ENCODE results near the gene CEP250.

The CEP250 gene

GRCh38 chr20:35525639-35526038 lies 70.2 kb downstream of the CEP250 start:
- no peak overlapping the region for H2BK120ac ChIP-seq (ENCODE audit: low read depth, low read length)

GRCh38 chr20:35527122-35527769 lies 71.8 kb downstream of the CEP250 start:
- Histone ChIP-seq H3K4me1 (ENCODE audit: control insufficient read depth, low read depth, low read length) (no peaks in the 10 kb centered on the region), H2BK5ac (ENCODE audit: low read length) (no peak overlapping the region), H3K23ac (ENCODE audit: low read length) (no peak overlapping the region), H3K4me3 (ENCODE audit: low read length) (no peak overlapping the region), H2BK120ac (ENCODE audit: low read depth, low read length) (no peak overlapping the region), H3K36me3 (ENCODE audit: control insufficient read depth, insufficient read depth, low read length) (no peaks in the 10 kb centered on the region), H4K5ac (ENCODE audit: low read length) (no peak overlapping the region), H2BK15ac (replicated peaks; ENCODE audit: low read depth) (no peak overlapping the region), H3K79me1 (ENCODE audit: low read length) (no peaks in the 10 kb centered on the region), H3K79me2 (ENCODE audit: control insufficient read depth, insufficient read depth, low read length) (no peaks in the 10 kb centered on the region), H3K18ac (ENCODE audit: low read length) (no peak overlapping the region), H3K27me3 (ENCODE audit: insufficient read depth, low read length, poor library complexity) (no peaks in the 10 kb centered on the region), H3K4ac (ENCODE audit: low read depth, low read length) (no peak overlapping the region), H3K27ac (ENCODE audit: low read depth, low read length) (no peak overlapping the region), H3K56ac (ENCODE audit: low read length) (no peak overlapping the region), H2AK5ac (ENCODE audit: low read length) (no peak overlapping the region), H3K9ac (ENCODE audit: low read length) (no peak overlapping the region), H4K8ac (ENCODE audit: low read depth, low read length) (no peak overlapping the region), H3K4me2 (ENCODE audit: low read length) (no peak overlapping the region)
- no peak for DNase-seq
- no CpG with 5 or more reads among the region's 12 CpGs for WGBS (ENCODE audit: extremely low coverage, insufficient coverage, low lambda C conversion rate)

More at GRCh38 chr20:35525639-35526038, 70.2 kb downstream of the CEP250 start:
- Histone ChIP-seq H3K9ac (ENCODE audit: low read length) (no peak overlapping the region), H3K79me1 (ENCODE audit: low read length) (no peaks in the 10 kb centered on the region), H3K27me3 (ENCODE audit: insufficient read depth, low read length, poor library complexity) (no peaks in the 10 kb centered on the region), H3K4ac (ENCODE audit: low read depth, low read length) (no peak overlapping the region), H3K4me3 (ENCODE audit: low read length) (no peak overlapping the region), H4K8ac (ENCODE audit: low read depth, low read length) (no peak overlapping the region), H3K79me2 (ENCODE audit: control insufficient read depth, insufficient read depth, low read length) (no peaks in the 10 kb centered on the region), H2BK5ac (ENCODE audit: low read length) (no peak overlapping the region), H3K27ac (ENCODE audit: low read depth, low read length) (no peak overlapping the region), H3K23ac (ENCODE audit: low read length) (no peak overlapping the region), H3K18ac (ENCODE audit: low read length) (no peak overlapping the region), H3K36me3 (ENCODE audit: control insufficient read depth, insufficient read depth, low read length) (no peaks in the 10 kb centered on the region), H3K4me1 (ENCODE audit: control insufficient read depth, low read depth, low read length) (no peaks in the 10 kb centered on the region), H4K5ac (ENCODE audit: low read length) (no peak overlapping the region), H2BK15ac (replicated peaks; ENCODE audit: low read depth) (no peak overlapping the region), H3K4me2 (ENCODE audit: low read length) (no peak overlapping the region), H2AK5ac (ENCODE audit: low read length) (no peak overlapping the region), H3K56ac (ENCODE audit: low read length) (no peak overlapping the region)
- no CpG with 5 or more reads among the region's 1 CpG for WGBS (ENCODE audit: extremely low coverage, insufficient coverage, low lambda C conversion rate)
- DNase-seq: no peak

- Histone ChIP-seq H3K79me2 (ENCODE audit: control insufficient read depth, insufficient read depth, low read length) (no peaks in the 10 kb centered on the region), H2BK15ac (replicated peaks; ENCODE audit: low read depth) (no peak within 1 kb of the TSS), H3K18ac (ENCODE audit: low read length) (no peak within 1 kb of the TSS), H3K79me1 (ENCODE audit: low read length) (no peaks in the 10 kb centered on the region), H4K8ac (ENCODE audit: low read depth, low read length) (no peak within 1 kb of the TSS), H3K23ac (ENCODE audit: low read length) (no peak within 1 kb of the TSS), H3K56ac (ENCODE audit: low read length) (no peak within 1 kb of the TSS), H3K4me3 (ENCODE audit: low read length) (no peak within 1 kb of the TSS), H3K27me3 (ENCODE audit: insufficient read depth, low read length, poor library complexity) (no peaks in the 10 kb centered on the region), H3K4ac (ENCODE audit: low read depth, low read length) (no peak within 1 kb of the TSS), H3K4me2 (ENCODE audit: low read length) (no peak within 1 kb of the TSS), H3K36me3 (ENCODE audit: control insufficient read depth, insufficient read depth, low read length) (no peaks in the 10 kb centered on the region), H2AK5ac (ENCODE audit: low read length) (no peak within 1 kb of the TSS), H2BK5ac (ENCODE audit: low read length) (no peak within 1 kb of the TSS), H3K9ac (ENCODE audit: low read length) (no peak within 1 kb of the TSS), H4K5ac (ENCODE audit: low read length) (no peak within 1 kb of the TSS), H2BK120ac (ENCODE audit: low read depth, low read length) (no peak within 1 kb of the TSS), H3K4me1 (ENCODE audit: control insufficient read depth, low read depth, low read length) (no peaks in the 10 kb centered on the region), H3K27ac (ENCODE audit: low read depth, low read length) (no peak within 1 kb of the TSS)
- no peak for DNase-seq
- no CpG with 5 or more reads among the region's 2 CpGs for WGBS (ENCODE audit: extremely low coverage, insufficient coverage, low lambda C conversion rate)
These were observed 74.2 kb downstream of the CEP250 start, which contains the start of gene C20orf173 for GRCh38 chr20:35529552-35529951. Gene C20orf173, minus strand, starts transcription at chr20:35529652. Its CDS starts 279 bp downstream, at chr20:35529373.

DNA sequence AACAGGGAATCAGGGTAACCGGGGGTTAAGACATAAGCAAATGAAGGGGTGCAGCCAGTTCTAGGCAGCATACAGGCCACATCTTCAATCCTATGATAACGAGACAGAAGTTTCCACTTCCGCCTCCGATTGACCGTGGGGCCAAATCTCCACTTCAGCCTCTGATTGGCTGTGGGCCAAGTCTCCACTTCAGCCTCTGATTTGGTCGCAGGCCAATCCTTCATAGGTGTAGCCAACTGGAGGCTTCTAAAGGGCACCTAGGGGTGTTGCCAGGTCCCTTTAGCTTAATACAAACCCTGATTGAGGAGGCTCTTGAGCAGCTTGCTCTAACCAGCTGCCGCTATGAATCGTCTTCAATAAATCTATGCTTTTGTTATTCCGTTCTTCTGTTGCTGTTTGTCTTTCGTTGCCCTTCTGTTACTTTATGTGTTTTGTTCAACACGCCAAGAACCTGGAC lies 84.4 kb downstream of the CEP250 start:
- Histone ChIP-seq H2BK15ac (replicated peaks; ENCODE audit: low read depth) (no peak overlapping the region), H3K9ac (ENCODE audit: low read length) (peak overlapping the region; percentile 88), H3K27me3 (ENCODE audit: insufficient read depth, low read length, poor library complexity) (no peaks in the 10 kb centered on the region), H2AK5ac (ENCODE audit: low read length) (no peak overlapping the region), H3K18ac (ENCODE audit: low read length) (no peak overlapping the region), H4K8ac (ENCODE audit: low read depth, low read length) (no peak overlapping the region), H3K79me1 (ENCODE audit: low read length) (peaks cover 3% of the 10 kb centered on the region), H3K4me2 (ENCODE audit: low read length) (peak overlapping the region; percentile 81), H2BK120ac (ENCODE audit: low read depth, low read length) (no peak overlapping the region), H2BK5ac (ENCODE audit: low read length) (no peak overlapping the region), H3K4ac (ENCODE audit: low read depth, low read length) (no peak overlapping the region), H3K27ac (ENCODE audit: low read depth, low read length) (no peak overlapping the region), H4K5ac (ENCODE audit: low read length) (peak overlapping the region; percentile 94), H3K36me3 (ENCODE audit: control insufficient read depth, insufficient read depth, low read length) (peaks cover 1% of the 10 kb centered on the region), H3K4me1 (ENCODE audit: control insufficient read depth, low read depth, low read length) (peaks cover 4% of the 10 kb centered on the region), H3K23ac (ENCODE audit: low read length) (no peak overlapping the region), H3K56ac (ENCODE audit: low read length) (peak overlapping the region; percentile 97), H3K4me3 (ENCODE audit: low read length) (peak overlapping the region; percentile 43), H3K79me2 (ENCODE audit: control insufficient read depth, insufficient read depth, low read length) (no peaks in the 10 kb centered on the region)
- peak; percentile 98 for DNase-seq
- no CpG with 5 or more reads among the region's 11 CpGs for WGBS (ENCODE audit: extremely low coverage, insufficient coverage, low lambda C conversion rate)

GRCh38 chr20:35541118-35541782 lies 85.9 kb downstream of the CEP250 start:
- Histone ChIP-seq H2AK5ac (ENCODE audit: low read length) (no peak overlapping the region), H3K79me2 (ENCODE audit: control insufficient read depth, insufficient read depth, low read length) (no peaks in the 10 kb centered on the region), H3K27ac (ENCODE audit: low read depth, low read length) (no peak overlapping the region), H3K18ac (ENCODE audit: low read length) (no peak overlapping the region), H3K79me1 (ENCODE audit: low read length) (peaks cover 3% of the 10 kb centered on the region), H3K27me3 (ENCODE audit: insufficient read depth, low read length, poor library complexity) (no peaks in the 10 kb centered on the region), H2BK5ac (ENCODE audit: low read length) (no peak overlapping the region), H2BK120ac (ENCODE audit: low read depth, low read length) (no peak overlapping the region), H2BK15ac (replicated peaks; ENCODE audit: low read depth) (no peak overlapping the region), H3K9ac (ENCODE audit: low read length) (peak overlapping the region; percentile 55), H3K36me3 (ENCODE audit: control insufficient read depth, insufficient read depth, low read length) (peaks cover 1% of the 10 kb centered on the region), H3K4me3 (ENCODE audit: low read length) (peak overlapping the region; percentile 57), H4K8ac (ENCODE audit: low read depth, low read length) (peak overlapping the region; percentile 66), H4K5ac (ENCODE audit: low read length) (no peak overlapping the region), H3K4me1 (ENCODE audit: control insufficient read depth, low read depth, low read length) (peaks cover 4% of the 10 kb centered on the region), H3K56ac (ENCODE audit: low read length) (peak overlapping the region; percentile 83), H3K4ac (ENCODE audit: low read depth, low read length) (no peak overlapping the region), H3K4me2 (ENCODE audit: low read length) (peak overlapping the region; percentile 41), H3K23ac (ENCODE audit: low read length) (no peak overlapping the region)
- peak; percentile 50 for DNase-seq
- no CpG with 5 or more reads among the region's 13 CpGs for WGBS (ENCODE audit: extremely low coverage, insufficient coverage, low lambda C conversion rate)

Measured in mesendoderm (in vitro differentiated cells).